ENCODE data around the gene DUSP22.
"Not testable (repeated sequence)": the region's sequence is repeated elsewhere in the genome, so short reads cannot be mapped to it uniquely, and the experiment has no call there.

The DUSP22 gene

GRCh38 chr6:366389-367297 lies 74.4 kb downstream of the DUSP22 start:
- no peak for DNase-seq

- no peak for DNase-seq
Observed at GRCh38 chr6:367298-367794, 75.1 kb downstream of the DUSP22 start.

GRCh38 chr6:367891-368630 lies 75.8 kb downstream of the DUSP22 start:
- DNase-seq = no peak

GRCh38 chr6:369559-370431 lies 77.5 kb downstream of the DUSP22 start:
- no peak for DNase-seq

GRCh38 chr6:370555-370954 lies 78.3 kb downstream of the DUSP22 start:
- DNase-seq = no peak

GRCh38 chr6:371851-372250 lies 79.6 kb downstream of the DUSP22 start:
- not testable (repeated sequence) for DNase-seq

- DNase-seq = no peak
Observed at GRCh38 chr6:372336-372911, 80.1 kb downstream of the DUSP22 start.

- no peak for DNase-seq
Observed at GRCh38 chr6:373031-373430, 80.7 kb downstream of the DUSP22 start.

GRCh38 chr6:373773-374724 lies 81.8 kb downstream of the DUSP22 start:
- DNase-seq = no peak

GRCh38 chr6:374956-375355 lies 82.7 kb downstream of the DUSP22 start:
- no peak for DNase-seq

GRCh38 chr6:376827-377640 lies 84.7 kb downstream of the DUSP22 start:
- no peak for DNase-seq

- not testable (repeated sequence) for DNase-seq
Observed at GRCh38 chr6:377641-378020, 85.3 kb downstream of the DUSP22 start.

- no peak for DNase-seq
Observed at GRCh38 chr6:378090-378957, 86.0 kb downstream of the DUSP22 start.

GRCh38 chr6:378958-379409 lies 86.7 kb downstream of the DUSP22 start:
- no peak for DNase-seq

- no peak for DNase-seq
Observed at GRCh38 chr6:379410-380181, 87.3 kb downstream of the DUSP22 start.

GRCh38 chr6:380234-381218 lies 88.2 kb downstream of the DUSP22 start:
- DNase-seq = no peak
